Measurements from ENCODE around the gene GJA3.

GJA3 gene

DNA sequence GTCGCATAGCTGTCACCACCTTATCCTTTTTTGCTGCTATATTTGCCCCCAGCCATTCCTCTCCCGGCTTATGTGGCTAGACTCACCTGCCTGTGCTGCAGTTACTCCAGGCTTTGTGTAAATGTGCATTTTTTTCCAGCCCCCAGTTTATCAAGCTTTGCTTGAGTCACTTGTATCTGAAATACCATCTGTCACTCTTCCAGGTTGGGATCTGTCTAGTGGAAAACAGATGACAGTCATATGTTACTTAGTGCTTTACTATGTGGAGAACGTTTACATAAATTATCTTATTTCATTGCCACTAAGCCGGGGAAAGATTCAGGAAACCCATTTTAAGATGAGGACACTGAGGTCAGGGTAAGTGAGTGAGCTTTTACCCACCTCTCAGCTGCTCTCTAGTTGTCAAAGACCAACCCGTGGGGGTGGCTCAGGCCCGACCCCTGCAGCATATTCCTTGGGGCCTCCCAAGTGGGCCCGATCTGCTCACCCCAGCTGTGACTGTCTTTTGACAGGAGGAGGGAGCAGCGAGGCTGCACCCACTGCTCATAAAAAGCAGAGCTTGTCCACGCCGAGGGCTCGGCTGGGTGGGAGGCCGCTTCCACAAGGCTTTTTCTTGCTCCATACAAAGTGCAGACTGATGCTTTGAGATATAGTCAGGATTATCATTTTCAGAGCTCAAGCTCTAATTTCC, 24.7 kb upstream of the GJA3 start:
- in situ Hi-C loops (cut with MboI; ENCODE audit: low sequenced_read_pairs) = loop anchor here (25.0 kb wide), 2 partner anchors 302 to 727 kb away; partner anchors contain the start of gene XPO4

DNA sequence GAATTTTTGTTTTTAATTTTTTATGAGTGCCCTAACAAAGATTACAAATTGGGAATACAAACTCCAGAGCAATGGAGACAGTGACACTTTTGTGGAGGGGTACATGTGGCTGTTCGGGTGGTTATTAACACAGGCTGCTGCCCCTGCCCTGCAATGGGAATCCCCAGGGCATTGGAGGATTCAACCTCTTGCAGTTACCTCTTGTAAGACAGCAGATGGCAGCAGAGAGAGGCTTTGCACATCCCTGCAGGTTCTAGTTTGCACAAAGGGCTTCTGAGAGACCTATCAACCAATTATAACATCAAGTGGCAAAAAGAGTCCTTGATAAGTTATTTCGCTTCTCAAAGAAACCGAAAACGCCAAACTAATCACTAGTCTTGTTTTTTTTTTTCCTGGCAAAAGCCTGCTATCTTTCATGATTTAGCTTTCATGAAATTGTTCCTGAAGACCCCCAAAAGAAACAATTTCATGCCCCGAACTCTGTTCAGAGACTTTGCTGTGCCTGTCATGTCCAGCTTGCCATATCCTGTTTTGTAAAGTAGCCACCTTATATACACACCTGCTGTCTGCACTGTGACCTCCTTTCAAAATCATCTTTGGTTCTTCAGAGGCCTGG, 21.5 kb upstream of the GJA3 start:
- in situ Hi-C loops (cut with MboI; ENCODE audit: low sequenced_read_pairs) = loop anchor here (25.0 kb wide), 2 partner anchors 305 to 730 kb away; partner anchors contain the start of gene XPO4

- in situ Hi-C loops (cut with MboI; ENCODE audit: low sequenced_read_pairs) = loop anchor here (25.0 kb wide), 2 partner anchors 306 to 731 kb away; partner anchors contain the start of gene XPO4
These were observed 20.3 kb upstream of the GJA3 start for GRCh38 chr13:20181188-20181587.

- in situ Hi-C loops (cut with MboI; ENCODE audit: low sequenced_read_pairs) = loop anchor here (25.0 kb wide), 2 partner anchors 309 to 734 kb away; partner anchors contain the start of gene XPO4
These were observed 17.3 kb upstream of the GJA3 start for GRCh38 chr13:20178156-20178555.

DNA sequence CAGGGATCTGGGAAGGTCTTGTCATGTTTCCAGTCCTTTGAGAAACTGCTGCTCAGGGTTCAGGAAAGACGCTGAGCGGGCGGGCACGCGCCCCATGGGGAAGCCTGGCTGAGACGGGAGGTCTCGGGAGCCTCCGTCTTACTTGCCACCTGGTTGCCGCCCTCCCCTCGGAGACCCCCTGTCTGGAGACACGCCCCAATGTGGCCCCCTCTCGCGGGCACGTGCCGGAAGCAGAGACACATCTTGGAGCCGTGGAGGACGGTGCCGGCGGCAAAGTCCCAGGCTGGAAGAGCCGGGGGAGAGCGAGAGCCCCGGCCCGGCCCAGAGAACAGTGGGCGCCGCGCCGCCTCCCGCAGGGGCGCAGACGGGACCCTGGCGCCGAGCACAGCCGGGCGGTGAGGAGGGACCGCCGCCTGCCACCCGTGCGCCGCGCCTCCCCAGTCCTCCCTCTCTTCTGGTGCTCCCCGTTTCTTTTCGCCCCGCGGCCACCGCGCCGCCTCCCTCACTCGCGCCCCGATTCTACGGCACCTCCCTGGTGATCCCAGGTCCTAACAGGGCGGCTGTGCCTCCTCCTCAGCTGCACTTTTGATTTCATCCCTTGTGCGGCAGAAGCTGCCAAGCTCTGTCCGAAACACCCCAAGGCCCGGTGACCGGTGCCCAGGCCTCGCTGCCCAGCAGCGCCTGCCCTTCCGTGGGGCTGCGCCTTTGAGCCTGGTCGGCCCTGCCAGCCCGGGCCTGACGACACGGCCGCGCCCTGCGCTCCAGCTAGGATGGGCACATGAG, 16.4 kb upstream of the GJA3 start:
- in situ Hi-C loops (cut with MboI; ENCODE audit: low sequenced_read_pairs) = loop anchor here (25.0 kb wide), 2 partner anchors 310 to 735 kb away; partner anchors contain the start of gene XPO4

DNA sequence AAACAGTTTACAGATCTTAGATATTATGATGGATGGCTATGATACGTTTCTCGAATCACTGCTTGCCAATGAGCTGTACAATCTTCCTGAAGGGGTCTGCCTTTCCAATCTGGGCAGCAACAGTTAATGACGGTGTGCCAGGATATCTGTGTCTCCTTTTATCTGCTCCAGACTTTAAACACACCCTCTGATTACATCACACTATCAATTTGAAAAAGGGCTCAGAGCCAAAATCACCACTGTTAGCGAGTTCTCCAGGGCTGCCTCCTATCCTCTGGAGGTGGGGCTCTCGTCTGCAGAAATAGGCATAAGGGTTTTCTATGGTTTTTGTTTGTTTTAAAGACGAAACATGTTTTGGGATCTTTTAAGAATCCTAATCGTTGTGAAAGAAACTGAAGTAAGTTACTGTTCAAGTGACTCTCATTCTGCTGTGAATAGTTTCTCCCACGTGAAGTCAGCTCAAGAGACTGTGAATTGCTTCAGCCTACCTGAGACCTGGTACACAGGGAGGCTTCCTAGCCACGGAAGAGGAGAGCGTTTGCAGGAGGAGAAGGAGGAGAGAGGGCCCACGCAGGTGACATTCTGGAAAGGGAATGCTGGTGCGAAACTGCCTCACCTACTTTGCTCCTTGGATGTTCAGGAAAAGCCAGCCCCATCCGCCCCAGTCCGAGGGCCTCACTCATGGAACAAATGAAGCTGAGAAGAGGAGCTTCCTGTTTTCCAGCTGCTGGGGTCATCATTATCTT, 15.2 kb upstream of the GJA3 start:
- in situ Hi-C loops (cut with MboI; ENCODE audit: low sequenced_read_pairs) = loop anchor here (25.0 kb wide), 2 partner anchors 311 to 736 kb away; partner anchors contain the start of gene XPO4

DNA sequence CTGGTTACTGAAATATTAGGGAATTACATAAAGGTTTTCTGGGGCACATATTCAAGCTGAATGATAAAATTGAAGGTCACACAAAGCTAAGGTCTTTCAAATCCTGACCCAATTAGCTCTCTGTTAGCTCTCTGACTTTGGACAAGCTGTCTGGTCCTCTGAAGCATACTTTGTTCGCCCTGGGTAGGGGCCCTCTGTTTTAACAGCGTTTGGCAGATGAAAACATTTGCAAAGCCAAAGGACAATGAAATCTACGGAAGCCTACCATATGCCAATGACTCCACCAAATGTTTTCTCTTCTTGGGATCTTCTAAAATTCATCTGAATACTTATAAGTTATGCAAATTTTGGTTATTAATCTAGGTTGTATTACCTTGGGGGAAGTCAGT, 14.5 kb upstream of the GJA3 start:
- in situ Hi-C loops (cut with MboI; ENCODE audit: low sequenced_read_pairs) = loop anchor here (25.0 kb wide), 2 partner anchors 312 to 737 kb away; partner anchors contain the start of gene XPO4

DNA sequence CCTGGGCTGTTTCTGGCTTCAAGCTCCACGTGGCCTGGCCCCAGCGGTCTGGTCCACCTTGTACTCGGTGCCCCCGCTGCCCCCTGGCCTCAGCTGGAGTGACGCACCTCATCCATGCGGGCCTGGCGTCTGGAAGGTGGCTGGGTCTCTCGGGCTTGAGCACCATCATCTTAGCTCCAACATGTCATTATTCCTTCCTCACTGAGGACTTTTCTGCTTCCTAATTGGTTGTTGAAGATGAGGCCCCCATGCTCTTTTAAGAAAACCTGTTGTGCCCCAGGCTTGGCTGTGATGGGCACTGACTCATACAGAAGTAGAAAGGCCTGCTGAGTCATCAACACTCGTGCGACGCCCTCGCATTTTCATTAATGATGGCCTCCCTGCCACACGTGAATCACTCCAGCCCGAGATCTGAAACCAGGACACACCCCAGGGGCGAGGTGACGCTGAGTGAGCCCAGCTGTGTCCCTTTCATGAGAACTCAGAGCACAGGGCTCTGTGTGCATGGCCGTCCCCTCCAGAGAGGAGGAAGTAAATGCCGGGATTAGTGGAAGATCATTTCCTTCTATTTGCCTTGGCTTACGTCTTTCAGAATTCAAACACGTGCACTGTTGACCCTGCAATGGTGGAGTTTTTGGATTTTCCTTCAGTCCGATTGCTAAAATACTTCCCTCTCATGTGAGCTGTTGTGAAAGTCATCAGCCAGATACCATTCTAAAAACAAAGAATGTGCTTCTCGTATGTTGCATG, 14.0 kb upstream of the GJA3 start:
- in situ Hi-C loops (cut with MboI; ENCODE audit: low sequenced_read_pairs) = loop anchor here (25.0 kb wide), 2 partner anchors 312 to 737 kb away; partner anchors contain the start of gene XPO4

DNA sequence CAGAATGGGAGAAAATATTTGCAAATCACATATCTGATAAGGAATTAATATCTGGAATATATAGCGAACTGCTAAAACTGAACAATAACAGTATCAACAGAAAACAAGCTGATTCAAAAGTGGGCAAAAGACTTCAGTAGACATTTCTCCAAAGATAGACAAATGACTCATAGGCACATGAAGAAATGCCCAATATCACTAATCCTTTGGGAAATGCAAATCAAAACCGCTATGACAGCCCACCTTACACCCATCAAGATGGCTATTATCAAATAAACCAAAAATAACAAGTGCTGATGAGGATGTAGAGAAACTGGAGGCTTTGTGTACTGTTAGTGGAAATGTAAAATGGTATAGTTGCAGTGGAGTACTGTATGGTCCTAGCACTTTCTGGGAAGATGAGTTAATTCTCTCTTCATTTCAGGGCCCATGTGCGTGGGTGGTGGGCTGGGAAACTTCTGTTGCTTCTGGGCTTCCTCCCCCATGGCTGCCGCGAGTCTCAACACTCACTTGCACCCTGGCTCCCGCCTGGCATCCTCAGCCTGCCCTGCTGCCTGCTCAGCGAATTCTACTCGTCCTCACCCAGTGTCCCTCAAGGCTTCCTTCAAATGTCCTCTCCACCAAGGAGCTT, 12.4 kb upstream of the GJA3 start:
- in situ Hi-C loops (cut with MboI; ENCODE audit: low sequenced_read_pairs) = no loop called here

GRCh38 chr13:20171364-20171763, 10.5 kb upstream of the GJA3 start:
- in situ Hi-C loops (cut with MboI; ENCODE audit: low sequenced_read_pairs) = no loop called here

DNA sequence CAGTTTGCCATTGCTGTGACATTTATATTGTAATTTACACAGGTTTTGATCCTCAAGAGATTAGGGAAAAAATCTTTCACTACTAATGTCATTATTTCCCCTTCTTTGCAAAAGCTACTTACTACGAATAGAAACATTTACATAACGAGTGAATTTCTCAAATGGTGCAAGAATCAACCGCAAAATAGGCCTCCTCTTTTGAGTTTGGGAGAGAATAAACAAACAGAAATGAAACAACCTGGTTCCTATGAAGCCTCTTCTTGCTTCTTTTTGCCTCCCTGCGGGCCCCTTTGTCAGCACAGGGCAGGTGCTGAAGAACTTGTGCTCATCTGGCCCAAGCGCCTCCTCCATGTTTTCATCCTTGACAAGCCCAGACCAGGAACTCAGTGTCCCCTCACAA, 10.1 kb upstream of the GJA3 start:
- in situ Hi-C loops (cut with MboI; ENCODE audit: low sequenced_read_pairs) = no loop called here

DNA sequence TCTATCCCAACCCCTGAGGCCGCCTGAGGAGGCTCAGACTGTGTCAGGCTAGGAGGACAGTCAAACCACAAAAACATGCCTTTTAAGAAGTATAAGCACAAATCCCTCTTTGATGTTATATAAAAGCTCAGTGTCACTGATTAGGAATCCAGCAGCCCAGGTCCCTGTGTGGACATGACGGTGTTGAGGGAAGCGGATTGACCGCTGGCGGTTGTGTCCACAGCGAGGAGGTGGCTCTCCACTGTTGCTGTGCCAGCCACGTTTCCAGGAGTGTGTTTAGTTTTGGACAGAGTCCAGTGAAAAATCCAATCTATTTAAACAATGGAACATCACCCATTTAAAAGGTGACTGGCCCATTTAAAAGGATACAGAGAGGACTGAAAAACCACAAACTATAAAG, 7.5 kb upstream of the GJA3 start:
- in situ Hi-C loops (cut with MboI; ENCODE audit: low sequenced_read_pairs) = loop anchor here (10.0 kb wide), 1 partner anchor 74 kb away; no protein-coding TSS in a partner anchor

GRCh38 chr13:20165417-20166257, 4.8 kb upstream of the GJA3 start:
- in situ Hi-C loops (cut with MboI; ENCODE audit: low sequenced_read_pairs) = loop anchor here (10.0 kb wide), 1 partner anchor 71 kb away; no protein-coding TSS in a partner anchor

DNA sequence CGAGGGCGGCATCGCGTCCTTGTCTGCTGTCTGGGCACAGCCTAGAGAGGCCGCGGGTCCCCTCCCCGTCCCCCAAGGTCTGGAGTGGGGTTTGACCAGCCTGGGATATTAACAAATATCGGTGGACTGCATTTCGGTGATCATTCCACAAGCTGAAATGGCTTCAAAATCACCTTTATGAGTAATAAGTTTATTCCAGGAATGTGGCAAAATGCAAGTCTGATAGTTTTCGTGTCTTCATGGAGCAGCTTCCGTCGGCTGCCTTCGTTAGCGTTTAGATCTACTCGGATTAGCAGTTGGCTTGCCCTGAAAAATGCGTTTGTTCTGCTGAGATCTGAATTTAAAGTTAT, 1.1 kb upstream of the GJA3 start:
- in situ Hi-C loops (cut with MboI; ENCODE audit: low sequenced_read_pairs) = loop anchor here (10.0 kb wide), 1 partner anchor 67 kb away; no protein-coding TSS in a partner anchor

GRCh38 chr13:20161275-20161950, 561 bp upstream of the GJA3 start:
- in situ Hi-C loops (cut with MboI; ENCODE audit: low sequenced_read_pairs) = loop anchor here (10.0 kb wide), 1 partner anchor 67 kb away; no protein-coding TSS in a partner anchor

DNA sequence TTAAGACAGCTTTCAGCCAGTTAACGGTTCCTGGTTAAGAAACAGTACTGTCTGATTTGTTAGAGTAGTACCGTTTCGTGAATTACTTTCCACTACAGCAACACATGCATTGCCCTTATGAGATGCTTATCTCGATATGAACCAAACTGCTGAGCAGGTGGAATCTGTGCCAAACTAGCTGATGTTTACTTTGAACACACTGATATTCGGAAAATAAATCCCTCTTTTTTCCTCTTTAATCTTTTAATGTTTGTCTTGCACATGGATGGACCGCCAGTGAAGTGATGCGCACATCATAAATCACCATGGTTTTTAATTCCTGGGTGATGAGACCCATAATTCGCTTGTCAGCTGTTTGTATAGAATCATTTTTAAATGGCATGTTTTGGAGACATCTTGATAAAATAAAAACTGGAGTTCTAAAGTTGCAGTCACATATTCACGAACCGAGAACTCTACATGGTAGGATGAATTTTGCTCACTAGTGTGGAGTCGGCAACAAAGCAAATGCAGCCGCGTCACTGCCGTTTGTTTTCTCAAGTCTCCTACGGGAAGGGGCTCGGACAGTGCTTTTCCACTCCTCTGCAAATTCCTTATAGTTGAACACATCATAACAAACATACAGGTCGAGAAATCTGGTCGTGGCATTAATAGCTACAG, 1.1 kb downstream of the GJA3 start:
- in situ Hi-C loops (cut with MboI; ENCODE audit: low sequenced_read_pairs) = loop anchor here (10.0 kb wide), 1 partner anchor 65 kb away; no protein-coding TSS in a partner anchor

GRCh38 chr13:20157151-20157796, 3.6 kb downstream of the GJA3 start:
- in situ Hi-C loops (cut with MboI; ENCODE audit: low sequenced_read_pairs) = no loop called here
